A673 (cell line): ENCODE measurements around the gene CMTM6. TPM values are rescaled to one million over a fixed set of nuclear protein-coding genes. Genes with fewer than 3 reads are reported as not detected.

Source experiments
- BruUV-seq: library from RNA; stranded (reverse); fragments of 400-500 nt; replicated peaks from 2 replicates; lab custom pipeline; 2021; lab: Mats Ljungman, UMichigan
- CTCF ChIA-PET: fragments of 300-600 bp; sonication (Branson Sonifier 250); formaldehyde crosslinking; loops from one replicate; lab custom pipeline; 2022; ENCODE audit warnings: antibody characterized with exemption; lab: Charles Lee
- POLR2A ChIA-PET: fragments of 300-600 bp; sonication (Branson Sonifier 250); formaldehyde crosslinking; loops from one replicate; lab custom pipeline; 2022; ENCODE audit warnings: antibody characterized with exemption; ENCODE audit not compliant: low non-redundant PET; lab: Charles Lee
- DNase-seq: peaks from one replicate; pipeline ENCODE4 v3.0.0-alpha.2; 2015; ENCODE audit warnings: low spot score
- H3K27ac ChIP-seq: fragments of 200-600 bp; sonication (generic); 2 replicates; pipeline ENCODE4 v1.5.1; 2016; ENCODE audit warnings: mixed run types, low read depth, mild to moderate bottlenecking, mixed read lengths, antibody characterized with exemption, low read length; ENCODE audit not compliant: poor library complexity, severe bottlenecking
- H3K27me3 ChIP-seq: fragments of 200-600 bp; sonication (generic); replicated peaks from 2 replicates; pipeline ENCODE4 v1.6.1; 2017; ENCODE audit warnings: mixed run types, low read depth, mild to moderate bottlenecking, mixed read lengths, antibody characterized with exemption, low read length; ENCODE audit not compliant: insufficient read depth, poor library complexity
- H3K36me3 ChIP-seq: fragments of 200-600 bp; sonication (generic); 2 replicates; pipeline ENCODE4 v1.6.1; 2016; ENCODE audit warnings: mixed run types, mild to moderate bottlenecking, mixed read lengths, antibody characterized with exemption, low read length; ENCODE audit not compliant: insufficient read depth, poor library complexity, severe bottlenecking
- H3K4me1 ChIP-seq: fragments of 200-600 bp; sonication (generic); 2 replicates; pipeline ENCODE4 v1.6.1; 2017; ENCODE audit warnings: mixed run types, mild to moderate bottlenecking, mixed read lengths, antibody characterized with exemption, low read length; ENCODE audit not compliant: insufficient read depth, poor library complexity, severe bottlenecking
- H3K4me3 ChIP-seq: fragments of 200-600 bp; sonication (generic); 2 replicates; pipeline ENCODE4 v1.5.1; 2016; ENCODE audit warnings: low read depth, mixed run types, mild to moderate bottlenecking, mixed read lengths, low read length; ENCODE audit not compliant: poor library complexity, severe bottlenecking
- H3K9me3 ChIP-seq: fragments of 200-600 bp; sonication (generic); 2 replicates; pipeline ENCODE4 v1.6.1; 2016; ENCODE audit warnings: mixed run types, low read depth, mild to moderate bottlenecking, mixed read lengths, antibody characterized with exemption, low read length; ENCODE audit not compliant: poor library complexity, severe bottlenecking
- CTCF ChIP-seq: fragments of 300-800, 200-600 bp; sonication (generic); conservative IDR thresholded peaks from 2 replicates; pipeline ENCODE4 v1.5.1; 2017; ENCODE audit warnings: low read depth, mild to moderate bottlenecking, antibody characterized with exemption, low read length, moderate library complexity, mixed read lengths
- EZH2 ChIP-seq: fragments of 200-600 bp; sonication (generic); IDR thresholded peaks from 2 replicates; pipeline ENCODE4 v1.6.1; 2017; ENCODE audit warnings: borderline replicate concordance, low read depth, mild to moderate bottlenecking, mixed read lengths, antibody characterized with exemption, low read length; ENCODE audit not compliant: poor library complexity, severe bottlenecking
- intact Hi-C: fragments of 100-400 bp; cut with micrococcal nuclease; formaldehyde crosslinking; loops from one replicate; pipeline ENCODE4 v1.10.0; 2022; ENCODE audit not compliant: unreplicated experiment
- total RNA-seq: library from RNA; stranded (reverse); gene quantifications from 2 replicates; pipeline ENCODE4 v1.2.3, GENCODE V29; 2021

CMTM6 gene
- total RNA-seq, 1 experiment from 2014 or later, result 32.3 TPM

DNA sequence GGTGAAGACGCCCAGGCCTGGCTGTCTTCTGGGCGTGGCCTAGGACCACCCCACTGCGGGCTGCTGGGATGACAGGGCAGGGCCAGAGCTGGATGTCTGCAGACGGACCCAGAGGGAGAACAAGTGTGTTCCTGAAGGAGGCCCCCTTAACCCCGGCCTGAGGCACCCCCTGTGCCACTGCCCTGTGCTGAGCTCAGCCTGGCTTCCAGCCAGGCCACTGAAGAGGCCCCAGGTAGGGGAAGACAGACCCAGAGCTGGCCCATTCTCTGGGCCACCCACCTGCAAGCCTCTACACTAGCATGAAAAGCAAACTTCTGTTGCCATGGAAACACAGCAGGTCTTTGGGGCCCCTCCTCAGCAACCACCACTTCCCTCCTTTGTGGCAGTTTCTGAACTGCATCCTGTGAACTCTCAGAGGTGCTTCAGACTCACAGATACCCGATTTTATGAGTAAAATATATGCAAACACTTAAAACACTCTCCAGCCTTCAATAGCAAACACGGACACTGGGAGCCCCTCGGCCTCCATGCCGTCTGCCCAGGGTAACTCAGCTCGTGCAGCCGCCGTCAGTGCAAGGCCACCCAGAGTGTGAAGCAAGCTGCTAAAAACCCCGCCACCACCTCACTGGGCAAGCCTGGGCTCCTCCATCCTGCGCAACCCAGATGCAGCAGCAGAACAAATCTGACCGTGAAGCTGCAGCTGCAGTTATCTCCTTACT, 42.5 kb downstream of the CMTM6 start:
- Histone ChIP-seq H3K4me3 (no peak overlapping the region), H3K9me3 (no peaks in the 10 kb centered on the region), H3K27me3 (no peaks in the 10 kb centered on the region), H3K36me3 (no peaks in the 10 kb centered on the region), H3K4me1 (no peaks in the 10 kb centered on the region), H3K27ac (no peak overlapping the region)
- no peak for DNase-seq
- ChIA-PET CTCF (no interaction called here), POLR2A (no interaction called here)
- intact Hi-C loops, result no loop called here
- TF ChIP-seq CTCF (no peak), EZH2 (no peak)
- BruUV-seq, result no TSS peak

DNA sequence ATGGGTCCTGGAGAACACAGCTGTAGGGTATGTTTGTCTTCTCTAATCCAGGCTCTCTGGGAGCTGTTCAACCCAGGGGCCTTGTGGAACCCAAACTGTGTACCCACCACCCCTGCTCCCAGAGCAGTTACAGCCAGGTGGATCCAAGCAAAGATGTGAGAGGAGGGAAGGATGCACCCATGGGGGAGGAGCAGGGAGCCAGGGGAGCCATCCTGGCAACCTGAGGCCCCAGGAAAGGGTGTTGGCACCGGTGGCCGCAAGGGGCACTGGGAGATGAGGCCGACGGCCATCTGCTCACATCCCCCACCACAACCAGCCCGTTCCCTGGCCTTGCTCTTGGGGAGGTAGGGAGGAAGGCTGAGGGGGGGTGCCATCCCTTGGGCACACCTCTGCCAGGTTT, 43.2 kb downstream of the CMTM6 start:
- TF ChIP-seq CTCF, result no peak
- no peak for TF ChIP-seq EZH2
- H3K4me3 ChIP-seq, result no peak overlapping the region
- intact Hi-C loops, result no loop called here
- H3K36me3 ChIP-seq, result no peaks in the 10 kb centered on the region
- H3K27ac ChIP-seq, result no peak overlapping the region
- H3K27me3 ChIP-seq, result no peaks in the 10 kb centered on the region
- no peaks in the 10 kb centered on the region for H3K4me1 ChIP-seq
- BruUV-seq, result no TSS peak
- no peak for DNase-seq
- no peaks in the 10 kb centered on the region for H3K9me3 ChIP-seq
- POLR2A ChIA-PET, result no interaction called here
- CTCF ChIA-PET, result no interaction called here

DNA sequence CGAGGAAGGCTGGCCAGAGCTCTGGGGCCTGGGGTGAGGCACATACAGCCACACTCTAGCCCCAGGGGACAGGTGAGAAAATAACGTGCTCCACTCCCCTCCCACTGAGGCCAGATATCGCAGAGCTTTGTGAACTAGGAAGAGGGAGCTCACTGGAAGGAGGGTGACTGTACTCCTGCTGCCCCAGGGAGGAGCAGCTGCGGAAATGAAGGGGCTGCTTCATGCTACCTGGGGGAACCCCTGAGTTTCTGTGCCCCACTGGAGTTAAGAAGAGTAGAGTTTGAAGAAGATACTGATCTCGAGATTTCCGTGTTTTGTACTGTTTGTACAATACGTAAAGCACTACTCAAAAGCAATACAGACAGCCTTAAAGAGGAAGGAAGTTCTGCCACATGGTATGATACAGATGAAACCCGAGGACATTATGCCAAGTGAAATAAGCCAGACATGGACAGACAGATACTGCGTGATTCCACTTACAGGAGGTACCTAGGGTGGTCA, 44.6 kb downstream of the CMTM6 start:
- CTCF ChIA-PET, result interaction anchor here (0.7 kb wide), 1 partner anchor 239 kb away, joined by 7 read pairs; no protein-coding TSS in a partner anchor
- no peak overlapping the region for H3K4me3 ChIP-seq
- POLR2A ChIA-PET, result no interaction called here
- DNase-seq, result no peak
- no peak overlapping the region for H3K27ac ChIP-seq
- no peaks in the 10 kb centered on the region for H3K4me1 ChIP-seq
- BruUV-seq, result no TSS peak
- no peaks in the 10 kb centered on the region for H3K27me3 ChIP-seq
- H3K36me3 ChIP-seq, result no peaks in the 10 kb centered on the region
- TF ChIP-seq CTCF, result no peak
- TF ChIP-seq EZH2, result no peak
- H3K9me3 ChIP-seq, result no peaks in the 10 kb centered on the region
- intact Hi-C loops, result no loop called here
